HG03064 (cell line): ENCODE data around the gene TM4SF20.

ENCODE experiments used
- ATAC-seq: cut with Tn5 transposase; IDR thresholded peaks from one replicate; pipeline ENCODE4 v1.9.1; 2021; ENCODE audit warnings: low read depth; ENCODE audit not compliant: unreplicated experiment

Gene TM4SF20

DNA sequence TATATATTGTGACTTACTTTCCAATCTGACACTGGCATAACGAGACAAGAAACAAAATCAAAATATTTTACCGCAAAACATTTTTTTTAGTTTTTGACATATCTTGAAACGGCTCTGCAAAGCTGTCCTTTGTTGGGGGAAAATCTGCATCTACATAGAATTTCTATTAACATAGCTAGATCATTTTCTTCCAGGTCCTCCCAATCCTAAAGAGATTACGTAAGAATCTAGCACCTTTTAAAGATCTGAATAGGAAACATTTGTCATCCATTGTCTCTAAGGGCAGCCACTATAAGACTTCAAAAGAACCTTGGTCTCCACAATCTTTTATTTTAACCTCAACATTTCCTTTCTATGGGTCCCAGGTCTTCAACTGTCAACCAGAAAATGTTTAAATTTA, 55.3 kb downstream of the TM4SF20 start:
- ATAC-seq, result no peak

GRCh38 chr2:227322530-227323205, 56.4 kb downstream of the TM4SF20 start:
- ATAC-seq, result no peak

GRCh38 chr2:227320305-227321094, 58.6 kb downstream of the TM4SF20 start:
- ATAC-seq, result no peak

DNA sequence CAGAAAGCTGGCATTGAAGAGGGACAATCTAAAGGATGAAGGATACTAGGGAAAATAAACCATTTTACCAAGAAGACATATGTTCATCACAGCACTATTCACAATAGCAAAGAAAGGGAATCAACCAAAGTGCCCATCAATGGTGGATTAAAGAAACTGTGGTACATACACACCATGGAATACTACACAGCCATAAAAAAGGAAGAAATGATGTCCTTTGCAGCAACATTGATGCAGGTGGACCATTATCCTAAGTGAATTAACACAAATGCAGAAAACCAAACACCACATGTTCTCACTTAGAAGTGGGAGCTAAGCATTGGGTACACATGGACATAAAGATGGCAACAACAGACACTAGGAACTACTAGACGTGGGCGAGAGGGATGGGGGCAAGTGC, 61.3 kb downstream of the TM4SF20 start:
- no peak for ATAC-seq

- ATAC-seq, result no peak
These were observed 65.8 kb downstream of the TM4SF20 start for GRCh38 chr2:227313310-227313709.

DNA sequence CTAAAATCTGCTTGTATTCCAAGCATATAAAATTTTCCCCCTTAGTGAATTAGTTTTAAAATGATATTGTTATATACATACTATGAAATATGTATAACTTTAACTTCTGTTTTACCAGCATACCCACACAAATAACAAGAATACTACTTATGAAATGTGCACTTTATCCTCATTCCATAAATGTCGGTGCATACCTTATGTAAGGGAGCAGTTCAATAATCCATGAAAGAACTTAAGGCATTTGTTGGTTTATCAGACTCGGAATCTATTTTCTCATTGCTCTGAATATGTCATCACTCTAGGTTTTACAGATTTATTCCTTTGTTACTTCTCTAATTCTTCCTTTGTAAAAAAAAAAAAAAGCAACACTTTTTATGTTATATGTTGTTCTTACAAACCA, 66.5 kb downstream of the TM4SF20 start:
- no peak for ATAC-seq
